Right atrium auricular region (tissue), 2 donors: ENCODE data around the gene NLN. TPM values are rescaled to one million over a fixed set of nuclear protein-coding genes. Genes with fewer than 3 reads are reported as not detected.

ENCODE experiments used
- DNase-seq: peaks from one replicate; pipeline ENCODE4 v3.0.0-alpha.2; 2019; ENCODE audit warnings: low spot score
- H3K27ac ChIP-seq, 2 donors: fragments of 200-600 bp; sonication (generic); 1 replicate in 1 of 2; 2 replicates in 1 of 2; pipeline ENCODE4 v1.5.1; 2016 to 2019
- H3K27me3 ChIP-seq, 2 donors: fragments of 200-600 bp; sonication (generic); one replicate each; pipeline versions ENCODE4 v1.5.1 to v1.6.0; 2017 to 2019
- H3K36me3 ChIP-seq: fragments of 200-600 bp; sonication (generic); one replicate; pipeline ENCODE4 v1.5.1; 2016
- H3K4me1 ChIP-seq, 2 donors: fragments of 200-600 bp; sonication (generic); one replicate each; pipeline versions ENCODE4 v1.5.1 to v1.6.0; 2017 to 2019
- H3K4me3 ChIP-seq, 2 donors: fragments of 200-600 bp; sonication (generic); 1 replicate in 1 of 2; 2 replicates in 1 of 2; pipeline ENCODE4 v1.5.1; 2017 to 2019; ENCODE audit warnings: mild to moderate bottlenecking in 1 of 2, moderate library complexity in 1 of 2
- H3K9me3 ChIP-seq, 2 donors: fragments of 200-600 bp; sonication (generic); one replicate each; pipeline ENCODE4 v1.5.1; 2019
- total RNA-seq, 2 donors: library from RNA; depleted of rRNA; stranded (reverse); fragments of >200 nt; gene quantifications; one replicate each; pipeline ENCODE4 v1.1.0, GENCODE V29; 2016
- TF ChIP-seq, protein P1 (sequence below), 2 donors: fragments of 200-600 bp; sonication (generic); IDR thresholded peaks; one replicate each; pipeline ENCODE4 v1.5.1; 2019; ENCODE audit warnings: antibody characterized with exemption in 2 of 2

The NLN gene
- total RNA-seq, 2 donors from 2014 or later: 5.9 to 7.2 TPM

DNA sequence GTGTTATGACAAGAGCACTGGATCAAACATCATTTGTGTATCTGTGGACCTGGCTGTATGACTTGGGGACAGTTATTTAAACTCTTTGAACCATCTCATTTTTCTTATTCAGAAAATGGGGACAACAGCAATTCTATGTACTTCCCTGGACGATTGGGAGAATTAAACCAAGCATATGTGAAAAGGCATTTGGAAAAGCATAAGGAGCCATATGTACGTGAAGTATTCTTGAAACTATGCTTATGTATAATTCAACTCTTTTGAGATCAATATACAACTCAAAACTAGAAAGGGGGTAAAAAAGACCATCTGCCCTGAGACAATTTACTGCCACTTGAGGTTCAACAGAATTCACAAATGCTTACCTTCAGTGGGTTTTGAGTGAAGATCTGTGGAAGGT is 75.5 kb downstream of the NLN start:
- no peak overlapping the region for H3K27ac ChIP-seq
- no peaks in the 10 kb centered on the region for H3K4me1 ChIP-seq
- H3K36me3 ChIP-seq: no peaks in the 10 kb centered on the region
- H3K9me3 ChIP-seq: no peaks in the 10 kb centered on the region
- DNase-seq: no peak
- no peak overlapping the region for H3K4me3 ChIP-seq
- TF ChIP-seq, protein P1, sequence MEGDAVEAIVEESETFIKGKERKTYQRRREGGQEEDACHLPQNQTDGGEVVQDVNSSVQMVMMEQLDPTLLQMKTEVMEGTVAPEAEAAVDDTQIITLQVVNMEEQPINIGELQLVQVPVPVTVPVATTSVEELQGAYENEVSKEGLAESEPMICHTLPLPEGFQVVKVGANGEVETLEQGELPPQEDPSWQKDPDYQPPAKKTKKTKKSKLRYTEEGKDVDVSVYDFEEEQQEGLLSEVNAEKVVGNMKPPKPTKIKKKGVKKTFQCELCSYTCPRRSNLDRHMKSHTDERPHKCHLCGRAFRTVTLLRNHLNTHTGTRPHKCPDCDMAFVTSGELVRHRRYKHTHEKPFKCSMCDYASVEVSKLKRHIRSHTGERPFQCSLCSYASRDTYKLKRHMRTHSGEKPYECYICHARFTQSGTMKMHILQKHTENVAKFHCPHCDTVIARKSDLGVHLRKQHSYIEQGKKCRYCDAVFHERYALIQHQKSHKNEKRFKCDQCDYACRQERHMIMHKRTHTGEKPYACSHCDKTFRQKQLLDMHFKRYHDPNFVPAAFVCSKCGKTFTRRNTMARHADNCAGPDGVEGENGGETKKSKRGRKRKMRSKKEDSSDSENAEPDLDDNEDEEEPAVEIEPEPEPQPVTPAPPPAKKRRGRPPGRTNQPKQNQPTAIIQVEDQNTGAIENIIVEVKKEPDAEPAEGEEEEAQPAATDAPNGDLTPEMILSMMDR (IDR thresholded peaks at IDR 0.05): no peak
- no peaks in the 10 kb centered on the region for H3K27me3 ChIP-seq

DNA sequence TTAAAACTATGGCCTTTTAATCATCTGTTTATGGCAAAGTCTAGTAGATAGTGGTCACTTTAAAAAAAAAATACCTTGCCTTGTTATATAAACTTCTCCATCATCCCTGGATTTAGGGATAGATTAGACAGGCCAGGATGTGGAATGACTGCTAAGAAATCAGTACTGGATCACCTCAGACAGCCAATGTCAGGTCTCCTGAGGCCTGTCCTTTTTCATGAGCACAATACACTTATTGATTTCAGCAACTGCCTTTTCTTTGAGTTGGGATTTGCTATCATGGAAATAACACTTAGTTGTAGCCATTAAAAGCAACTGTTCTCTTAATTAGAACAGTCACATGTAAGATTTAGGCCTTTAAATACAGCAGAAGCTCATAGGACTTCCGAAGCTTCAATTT is 77.9 kb downstream of the NLN start:
- H3K9me3 ChIP-seq: no peaks in the 10 kb centered on the region
- H3K36me3 ChIP-seq: no peaks in the 10 kb centered on the region
- TF ChIP-seq, protein P1 (IDR thresholded peaks at IDR 0.05): no peak
- no peaks in the 10 kb centered on the region for H3K4me1 ChIP-seq
- DNase-seq: no peak
- no peak overlapping the region for H3K4me3 ChIP-seq
- no peak overlapping the region for H3K27ac ChIP-seq
- H3K27me3 ChIP-seq: no peaks in the 10 kb centered on the region

- TF ChIP-seq, protein P1 (IDR thresholded peaks at IDR 0.05): no peak
- DNase-seq: no peak
- Histone ChIP-seq H3K27me3 (no peaks in the 10 kb centered on the region), H3K4me3 (no peak overlapping the region), H3K4me1 (no peaks in the 10 kb centered on the region), H3K27ac (no peak overlapping the region), H3K36me3 (no peaks in the 10 kb centered on the region), H3K9me3 (no peaks in the 10 kb centered on the region)
Observed at GRCh38 chr5:65800775-65801174, 78.8 kb downstream of the NLN start.

DNA sequence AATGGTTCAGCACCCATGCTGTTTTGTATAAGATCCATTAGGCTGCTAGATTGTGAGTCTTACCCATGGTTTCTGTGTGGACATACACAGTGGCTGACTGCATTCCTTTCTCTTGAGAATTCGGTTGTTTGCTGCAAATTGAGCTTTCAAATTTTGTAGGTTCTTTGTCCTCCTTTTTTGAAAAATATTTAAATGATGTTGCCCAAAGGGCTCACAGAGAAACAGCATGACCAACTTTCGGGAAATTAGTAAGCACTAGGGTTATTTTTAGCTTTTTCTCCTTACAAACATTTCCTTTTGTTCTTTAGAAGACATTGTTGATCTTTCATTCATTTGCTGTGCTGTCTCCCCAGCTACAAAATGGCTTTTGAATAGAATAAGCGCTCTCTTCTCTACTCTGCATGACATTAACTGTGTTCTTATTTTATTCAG is 79.4 kb downstream of the NLN start:
- no peak for DNase-seq
- Histone ChIP-seq H3K36me3 (no peaks in the 10 kb centered on the region), H3K27me3 (no peaks in the 10 kb centered on the region), H3K4me3 (no peak overlapping the region), H3K4me1 (no peaks in the 10 kb centered on the region), H3K9me3 (no peaks in the 10 kb centered on the region), H3K27ac (no peak overlapping the region)
- TF ChIP-seq, protein P1 (IDR thresholded peaks at IDR 0.05): no peak

- TF ChIP-seq, protein P1 (IDR thresholded peaks at IDR 0.05): no peak
- Histone ChIP-seq H3K27me3 (no peaks in the 10 kb centered on the region), H3K27ac (no peak overlapping the region), H3K4me3 (no peak overlapping the region), H3K9me3 (no peaks in the 10 kb centered on the region), H3K4me1 (no peaks in the 10 kb centered on the region), H3K36me3 (no peaks in the 10 kb centered on the region)
- no peak for DNase-seq
Observed at GRCh38 chr5:65802080-65802479, 80.1 kb downstream of the NLN start.

DNA sequence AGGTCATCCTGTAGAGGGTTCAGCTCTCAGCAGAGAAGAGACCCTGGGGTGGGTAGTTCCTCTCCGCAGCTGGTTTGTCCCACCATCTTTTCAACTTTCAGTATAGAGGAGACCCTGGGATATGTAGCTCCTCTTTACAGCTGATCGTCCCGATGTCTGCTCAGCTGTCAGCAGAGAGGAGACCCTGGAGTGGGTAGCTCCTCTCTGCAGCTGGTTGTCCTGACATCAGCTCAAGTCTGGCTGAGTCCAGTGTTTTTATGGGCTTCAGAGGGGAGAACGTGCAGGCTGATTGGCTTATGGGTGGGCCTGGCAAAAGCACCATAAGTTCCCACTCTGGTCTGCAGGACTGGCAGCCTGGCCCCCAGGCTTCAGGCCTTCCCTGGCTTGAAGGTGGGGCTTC is 80.8 kb downstream of the NLN start:
- DNase-seq: no peak
- no peaks in the 10 kb centered on the region for H3K4me1 ChIP-seq
- H3K27me3 ChIP-seq: no peaks in the 10 kb centered on the region
- no peaks in the 10 kb centered on the region for H3K9me3 ChIP-seq
- TF ChIP-seq, protein P1 (IDR thresholded peaks at IDR 0.05): no peak
- no peak overlapping the region for H3K27ac ChIP-seq
- no peaks in the 10 kb centered on the region for H3K36me3 ChIP-seq
- H3K4me3 ChIP-seq: no peak overlapping the region
